Activated CD4-positive, alpha-beta T cell treated with anti-CD3 and anti-CD28 coated beads, Interleukin-2, amount 50 U/mL, for 24 hours (primary cell): ENCODE data around the gene MAP2K5.

ENCODE experiments used
- DNase-seq, 2 donors: peaks; one replicate each; pipeline ENCODE4 v3.0.0-alpha.2; 2020; ENCODE audit warnings: low read depth in 1 of 2, low spot score in 1 of 2

Gene MAP2K5

DNA sequence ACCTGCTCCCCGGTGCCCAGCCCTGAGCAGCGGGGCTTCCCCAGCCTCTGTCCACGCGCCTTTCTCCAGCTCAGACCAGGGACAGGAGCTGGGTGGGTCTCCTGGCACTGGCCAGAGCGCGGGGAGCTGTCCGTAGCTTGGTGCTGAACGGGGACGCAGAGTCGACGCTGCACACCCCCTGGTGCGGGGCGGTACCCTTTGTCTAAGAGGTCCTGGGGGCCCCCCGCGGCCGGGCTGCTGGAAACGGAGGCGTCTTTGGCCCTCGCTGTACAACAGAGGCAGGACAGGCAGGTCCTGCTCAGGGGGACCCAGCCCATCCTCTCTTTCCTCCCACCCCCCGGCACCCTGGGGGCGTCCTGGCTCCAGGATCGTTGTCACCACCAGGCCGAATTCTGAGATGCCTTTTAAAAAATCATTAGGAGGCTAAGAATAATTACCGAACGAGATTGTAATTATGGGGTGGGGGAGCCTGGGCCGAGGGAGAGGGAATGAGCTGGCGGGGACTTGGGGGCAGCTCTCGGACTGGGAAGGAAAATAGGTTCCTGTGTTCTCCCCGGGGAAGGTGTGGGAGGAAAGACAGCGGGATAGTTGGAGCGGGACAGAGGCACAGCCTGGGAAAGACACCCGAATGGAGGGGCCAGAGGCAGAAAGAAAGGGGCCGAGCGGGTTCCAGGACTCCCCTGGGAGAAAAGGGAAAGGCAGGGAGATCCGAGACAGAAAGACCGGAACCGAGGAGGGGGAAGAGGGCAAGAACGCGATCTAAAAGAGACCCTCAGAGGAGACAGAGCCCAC, 278.7 kb downstream of the MAP2K5 start:
- DNase-seq, result no peak

DNA sequence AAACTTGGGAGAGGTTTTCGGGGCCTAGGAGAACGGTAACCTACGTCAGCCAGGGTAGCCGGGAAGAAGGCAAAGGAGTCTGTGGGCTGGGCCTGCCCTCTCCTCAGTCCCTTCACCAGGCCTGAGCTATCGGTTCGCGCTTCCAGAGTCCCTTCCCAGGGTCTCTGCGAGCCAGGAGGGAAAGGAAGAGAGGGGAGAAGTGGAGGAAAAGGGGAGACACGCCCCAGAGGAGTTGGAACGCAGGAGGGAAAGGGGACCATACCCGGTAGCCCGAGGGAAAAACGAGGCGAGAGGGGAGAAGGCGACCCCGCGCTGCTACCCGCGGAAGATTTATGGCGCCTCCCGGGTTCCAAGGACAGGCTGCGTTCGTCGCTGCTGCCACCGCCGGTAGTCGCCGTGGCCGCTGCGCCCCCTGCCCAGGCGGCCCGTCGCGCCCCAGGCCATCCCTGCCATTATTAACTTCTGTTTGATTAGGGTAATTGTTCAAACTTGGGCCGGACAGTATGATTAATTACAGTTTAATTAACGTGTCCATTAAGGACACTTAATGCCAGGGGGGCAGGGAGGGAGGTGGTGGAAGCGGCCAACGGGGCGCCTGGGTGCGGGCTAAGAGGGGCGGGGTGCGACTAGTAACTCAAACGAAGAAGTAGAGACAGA, 279.4 kb downstream of the MAP2K5 start:
- DNase-seq, result no peak

DNA sequence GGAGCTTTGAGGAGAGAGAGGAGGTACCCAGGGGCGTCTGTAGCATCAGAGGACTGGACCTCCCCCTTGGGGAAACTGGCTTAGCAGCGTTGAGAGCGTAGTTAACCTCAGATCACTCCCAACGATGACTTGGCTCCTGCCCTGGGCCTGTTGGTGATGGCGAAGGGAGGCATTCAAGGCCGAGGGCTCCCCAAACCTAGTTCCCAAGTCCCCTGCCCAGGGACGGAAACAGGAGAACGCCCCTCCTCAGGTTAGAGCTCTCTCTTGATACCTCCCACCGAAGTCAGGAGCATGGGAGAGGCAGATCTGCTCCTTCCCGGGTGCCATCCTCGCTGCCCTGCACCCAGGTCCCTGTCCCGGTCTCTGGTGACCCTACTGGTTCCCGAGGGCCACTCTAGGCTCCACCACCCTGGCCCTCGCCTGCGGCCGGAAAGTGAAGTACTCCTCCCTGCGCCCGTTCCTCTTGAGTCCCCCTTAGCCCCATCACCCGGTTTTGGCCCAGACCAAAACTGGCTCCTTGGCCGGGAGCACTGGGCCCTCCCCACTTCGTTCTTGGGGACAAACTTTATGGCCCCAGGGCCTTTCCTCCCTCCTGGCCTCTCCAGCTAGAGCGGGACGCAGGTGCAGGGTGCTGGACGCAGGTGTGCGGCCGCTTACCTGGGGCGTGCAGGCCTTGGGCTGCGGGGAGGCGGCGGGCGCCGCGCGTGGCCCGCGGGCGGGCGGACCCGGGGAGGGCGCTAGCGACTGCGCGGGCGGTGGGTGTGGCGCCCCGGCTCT, 280.2 kb downstream of the MAP2K5 start:
- DNase-seq, result no peak

DNA sequence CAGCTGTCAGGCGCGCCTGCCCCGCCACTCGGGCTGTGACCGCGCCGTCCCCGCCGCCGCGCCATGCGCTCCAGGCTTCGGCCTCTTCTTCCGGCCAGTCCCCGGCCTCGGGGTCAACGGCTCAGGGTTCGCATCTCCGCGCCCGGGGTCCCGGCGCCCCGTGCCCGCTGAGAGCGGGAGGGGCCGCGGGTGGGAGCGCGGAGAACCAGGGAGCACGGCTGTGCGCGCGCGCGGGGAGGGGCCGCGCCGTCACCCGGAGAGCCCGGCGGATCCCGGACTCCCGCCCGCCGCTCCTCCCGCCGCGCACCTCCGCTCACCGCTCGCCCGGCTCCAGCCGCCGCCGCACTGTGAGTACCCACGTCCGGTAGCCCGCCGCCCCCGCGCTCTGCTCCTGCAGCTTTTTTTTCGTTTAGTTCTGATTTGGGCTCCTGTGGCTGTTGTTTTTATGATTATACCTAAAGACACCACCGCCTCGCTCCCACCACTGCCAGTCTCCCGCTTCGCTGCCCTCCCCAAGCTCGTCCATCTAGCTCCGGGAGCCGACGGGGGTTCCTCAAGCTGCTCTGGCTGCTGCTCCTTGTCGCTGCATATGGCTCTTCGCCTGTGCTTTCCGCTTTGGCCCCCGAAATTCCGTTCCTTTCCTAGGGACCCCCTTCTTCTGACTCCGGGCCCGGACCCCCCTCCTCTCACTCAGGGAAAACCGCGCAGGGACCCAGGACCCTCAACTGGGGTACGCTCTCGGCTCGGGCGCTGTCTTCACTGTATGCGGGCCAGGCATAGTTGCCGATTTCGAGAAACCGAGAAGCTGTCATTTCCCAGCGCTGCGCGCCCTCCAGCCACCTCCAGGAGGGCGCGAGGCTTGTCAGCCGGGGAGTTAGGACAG, 281.1 kb downstream of the MAP2K5 start:
- no peak for DNase-seq

DNA sequence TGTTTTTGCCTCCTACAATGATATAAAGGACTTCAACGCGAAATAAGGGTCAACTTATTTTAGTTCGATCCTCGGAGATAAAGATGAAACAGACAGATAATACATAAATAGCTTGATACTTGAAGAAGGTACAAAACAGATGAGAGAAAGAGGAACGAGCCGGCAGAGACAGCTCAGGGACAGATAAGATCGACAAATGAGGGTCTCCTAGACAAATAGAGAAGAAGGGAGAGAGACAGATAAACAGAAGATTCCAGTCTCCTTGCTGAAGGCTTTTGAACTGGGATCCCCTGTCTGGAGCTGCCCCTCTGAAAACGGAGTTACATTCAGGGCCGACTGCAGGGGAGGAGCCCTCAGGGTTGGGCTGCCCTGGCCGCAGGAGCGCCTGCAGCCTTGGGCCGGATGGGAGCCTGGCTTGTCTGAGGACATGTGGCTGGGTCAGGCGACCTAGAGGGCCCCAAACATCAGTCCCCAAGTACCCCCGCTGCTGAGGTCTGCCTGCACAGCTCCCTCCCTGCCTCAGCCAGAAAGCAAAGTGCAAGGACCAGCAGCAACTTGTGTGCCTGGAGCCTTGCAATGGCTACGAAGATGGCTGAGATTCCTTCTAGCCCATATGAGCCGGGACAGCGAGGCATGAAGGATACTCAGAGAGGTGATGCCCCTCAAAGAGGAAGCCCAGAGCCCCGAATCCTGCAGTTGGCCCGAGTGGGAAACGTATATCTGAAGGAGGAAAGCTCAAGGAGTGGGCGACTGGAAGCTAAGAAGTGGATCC, 281.9 kb downstream of the MAP2K5 start:
- no peak for DNase-seq

DNA sequence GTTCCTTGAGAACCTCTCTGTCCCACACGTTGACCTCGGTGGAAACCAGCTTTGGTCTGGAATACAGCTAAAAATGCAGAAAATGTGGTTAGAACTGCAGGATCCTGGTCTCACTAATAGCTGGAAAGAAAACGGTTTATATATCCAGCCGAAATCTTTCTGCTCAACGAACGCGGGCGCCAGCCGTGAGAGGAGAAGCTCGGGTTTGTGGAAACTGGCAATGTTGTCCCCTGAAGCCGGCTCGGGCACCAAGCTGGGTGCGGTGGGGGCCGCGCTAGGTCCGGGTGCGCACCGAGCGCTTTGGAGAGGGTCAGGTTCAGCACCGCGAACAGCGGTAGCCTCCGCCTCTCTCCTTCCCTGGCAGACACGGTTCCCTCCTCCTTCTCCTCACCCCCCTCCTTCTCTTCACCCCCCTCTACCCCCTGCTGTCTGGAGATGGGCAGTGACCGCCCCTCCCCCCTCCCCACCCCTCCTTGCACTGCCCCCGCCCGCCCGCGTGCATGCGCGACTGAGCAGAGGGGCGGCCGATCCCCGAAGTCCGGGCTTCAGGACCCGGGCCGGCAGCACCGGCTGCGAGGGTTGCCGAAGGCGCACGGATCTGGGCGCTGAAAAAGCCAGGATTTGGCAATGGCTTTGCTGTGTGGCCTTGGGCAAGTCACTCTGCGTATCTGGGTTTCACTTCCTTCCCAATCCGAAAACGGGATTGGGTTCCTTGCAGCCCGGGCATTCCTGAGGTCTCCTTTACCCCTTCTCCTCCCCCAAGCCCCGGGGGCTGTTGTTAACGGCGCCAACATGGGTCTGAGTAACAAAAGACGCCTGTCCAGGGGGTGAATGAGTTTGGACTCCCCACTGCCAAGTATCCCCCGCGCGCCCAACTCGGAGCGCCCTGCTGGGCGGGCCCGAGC, 282.7 kb downstream of the MAP2K5 start, which contains the start of gene SKOR1:
Gene SKOR1, plus strand, starts transcription at position 534 of the 905 bp plus-strand sequence. Its CDS starts 94 bp downstream, at position 628.
- DNase-seq, result no peak

DNA sequence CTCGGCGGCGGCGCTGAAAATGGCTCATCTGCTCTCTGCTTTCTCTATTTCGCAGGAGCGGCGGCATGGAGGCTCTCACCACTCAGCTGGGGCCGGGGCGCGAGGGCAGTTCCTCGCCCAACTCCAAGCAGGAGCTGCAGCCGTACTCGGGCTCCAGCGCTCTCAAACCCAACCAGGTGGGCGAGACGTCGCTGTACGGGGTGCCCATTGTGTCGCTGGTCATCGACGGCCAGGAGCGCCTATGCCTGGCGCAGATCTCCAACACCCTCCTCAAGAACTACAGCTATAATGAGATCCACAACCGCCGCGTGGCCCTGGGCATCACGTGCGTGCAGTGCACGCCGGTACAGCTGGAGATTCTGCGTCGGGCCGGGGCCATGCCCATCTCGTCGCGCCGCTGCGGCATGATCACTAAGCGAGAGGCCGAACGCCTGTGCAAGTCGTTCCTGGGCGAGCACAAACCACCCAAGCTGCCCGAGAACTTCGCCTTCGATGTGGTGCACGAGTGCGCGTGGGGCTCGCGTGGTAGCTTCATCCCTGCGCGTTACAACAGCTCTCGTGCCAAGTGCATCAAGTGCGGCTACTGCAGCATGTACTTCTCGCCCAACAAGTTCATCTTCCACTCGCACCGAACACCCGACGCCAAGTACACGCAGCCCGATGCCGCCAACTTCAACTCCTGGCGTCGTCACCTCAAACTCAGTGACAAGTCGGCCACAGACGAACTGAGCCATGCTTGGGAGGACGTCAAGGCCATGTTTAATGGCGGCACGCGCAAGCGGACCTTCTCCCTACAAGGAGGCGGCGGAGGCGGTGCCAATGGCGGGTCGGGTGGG, 283.6 kb downstream of the MAP2K5 start:
- no peak for DNase-seq

DNA sequence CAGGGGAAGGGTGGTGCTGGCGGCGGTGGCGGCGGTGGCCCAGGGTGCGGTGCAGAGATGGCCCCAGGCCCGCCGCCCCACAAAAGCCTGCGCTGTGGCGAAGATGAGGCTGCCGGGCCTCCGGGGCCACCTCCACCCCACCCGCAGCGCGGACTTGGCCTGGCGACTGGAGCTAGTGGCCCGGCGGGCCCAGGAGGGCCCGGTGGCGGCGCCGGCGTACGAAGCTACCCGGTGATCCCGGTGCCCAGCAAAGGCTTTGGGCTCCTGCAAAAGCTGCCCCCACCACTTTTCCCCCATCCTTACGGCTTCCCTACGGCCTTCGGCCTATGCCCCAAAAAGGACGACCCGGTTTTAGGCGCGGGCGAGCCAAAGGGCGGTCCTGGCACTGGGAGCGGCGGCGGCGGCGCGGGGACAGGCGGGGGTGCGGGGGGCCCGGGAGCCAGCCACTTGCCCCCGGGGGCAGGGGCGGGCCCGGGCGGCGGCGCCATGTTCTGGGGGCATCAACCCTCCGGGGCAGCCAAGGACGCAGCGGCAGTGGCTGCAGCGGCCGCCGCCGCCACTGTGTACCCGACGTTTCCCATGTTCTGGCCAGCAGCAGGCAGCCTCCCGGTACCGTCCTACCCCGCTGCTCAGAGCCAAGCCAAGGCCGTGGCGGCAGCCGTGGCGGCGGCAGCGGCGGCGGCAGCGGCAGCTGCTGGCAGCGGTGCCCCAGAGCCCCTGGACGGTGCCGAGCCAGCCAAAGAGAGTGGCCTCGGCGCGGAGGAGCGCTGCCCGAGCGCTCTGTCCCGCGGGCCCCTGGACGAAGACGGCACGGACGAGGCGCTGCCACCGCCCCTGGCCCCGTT, 284.4 kb downstream of the MAP2K5 start:
- no peak for DNase-seq

DNA sequence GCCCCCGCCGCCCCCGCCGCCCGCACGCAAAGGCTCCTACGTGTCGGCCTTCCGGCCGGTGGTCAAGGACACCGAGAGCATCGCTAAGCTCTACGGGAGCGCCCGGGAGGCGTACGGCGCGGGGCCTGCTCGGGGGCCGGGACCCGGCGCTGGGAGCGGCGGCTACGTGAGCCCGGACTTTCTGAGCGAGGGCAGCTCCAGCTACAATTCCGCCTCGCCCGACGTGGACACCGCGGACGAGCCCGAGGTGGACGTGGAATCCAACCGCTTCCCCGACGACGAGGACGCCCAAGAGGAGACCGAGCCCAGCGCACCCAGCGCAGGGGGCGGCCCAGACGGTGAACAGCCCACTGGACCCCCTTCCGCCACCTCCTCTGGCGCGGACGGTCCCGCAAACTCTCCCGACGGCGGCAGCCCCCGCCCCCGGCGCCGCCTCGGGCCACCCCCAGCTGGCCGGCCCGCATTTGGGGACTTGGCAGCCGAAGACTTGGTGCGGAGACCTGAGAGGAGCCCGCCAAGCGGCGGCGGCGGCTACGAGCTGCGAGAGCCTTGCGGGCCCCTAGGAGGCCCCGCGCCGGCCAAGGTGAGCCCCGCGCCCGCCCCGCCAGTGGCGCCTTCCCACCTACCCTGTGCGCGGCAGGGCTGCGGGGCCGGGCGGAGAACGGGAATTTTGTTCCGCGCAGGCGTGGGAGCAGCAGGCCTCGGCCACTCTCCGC, 285.2 kb downstream of the MAP2K5 start:
- no peak for DNase-seq

DNA sequence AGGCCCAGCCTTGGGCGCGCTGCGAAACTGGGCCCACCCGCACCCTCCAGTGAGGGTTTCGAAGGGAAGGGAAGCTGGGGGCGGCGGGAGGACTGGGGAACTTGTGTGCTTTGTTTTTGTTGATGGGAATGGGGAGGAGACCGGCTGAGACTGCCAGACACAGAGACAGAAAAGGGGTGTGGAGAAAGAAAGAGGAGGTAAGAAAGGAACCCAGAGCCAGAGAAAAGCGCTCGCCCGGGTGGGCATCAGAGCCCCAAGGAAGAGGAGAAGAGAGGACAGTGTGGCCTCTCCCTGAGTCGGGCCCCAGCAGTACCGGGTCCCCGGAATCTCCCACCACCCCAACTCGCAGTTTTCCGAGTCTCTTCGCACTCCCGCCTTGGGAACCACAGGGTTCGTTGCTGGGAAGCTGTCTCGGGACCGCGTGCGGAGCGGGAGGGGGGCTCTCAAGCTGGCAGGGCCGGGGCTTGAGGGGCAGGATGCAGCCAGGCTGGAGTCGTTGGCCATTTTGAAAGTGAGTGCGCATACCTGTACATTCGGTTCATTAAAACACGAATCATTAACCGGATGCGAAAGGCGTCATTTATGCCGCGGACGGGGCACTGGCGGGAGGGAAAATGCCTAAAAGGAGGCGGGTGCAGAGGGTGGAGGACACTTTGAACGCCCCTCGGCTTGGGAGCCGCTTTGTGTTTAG, 285.9 kb downstream of the MAP2K5 start:
- no peak for DNase-seq

DNA sequence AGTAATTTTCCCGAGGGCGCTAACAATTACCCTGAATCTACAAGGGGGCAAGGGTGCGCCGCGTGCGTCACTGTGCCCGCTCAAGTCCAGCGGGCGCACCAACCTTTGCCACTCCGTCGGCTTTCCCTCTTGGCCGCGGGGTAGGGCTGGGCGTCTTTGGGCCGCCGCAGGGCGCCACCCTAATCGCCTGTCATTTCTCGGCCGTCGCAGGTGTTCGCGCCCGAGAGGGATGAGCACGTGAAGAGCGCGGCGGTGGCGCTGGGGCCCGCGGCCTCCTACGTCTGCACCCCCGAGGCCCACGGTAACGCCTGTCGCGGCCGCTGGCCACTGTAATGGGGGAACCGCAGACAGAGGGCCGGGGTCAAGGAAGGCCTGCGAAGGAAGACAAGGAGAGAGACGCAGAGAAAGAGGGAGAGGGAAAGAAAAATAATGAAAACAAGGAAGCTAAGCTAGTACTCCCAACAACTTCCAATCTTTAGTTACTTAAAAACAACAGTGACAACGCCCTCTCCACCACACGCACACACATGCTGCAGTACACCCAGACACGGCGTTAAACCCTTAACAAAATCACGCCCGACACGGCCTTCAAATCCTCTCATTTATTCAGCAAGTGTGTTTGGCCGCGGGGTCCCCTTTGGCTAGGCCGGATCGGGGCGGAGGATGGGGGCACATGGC, 286.6 kb downstream of the MAP2K5 start:
- no peak for DNase-seq

DNA sequence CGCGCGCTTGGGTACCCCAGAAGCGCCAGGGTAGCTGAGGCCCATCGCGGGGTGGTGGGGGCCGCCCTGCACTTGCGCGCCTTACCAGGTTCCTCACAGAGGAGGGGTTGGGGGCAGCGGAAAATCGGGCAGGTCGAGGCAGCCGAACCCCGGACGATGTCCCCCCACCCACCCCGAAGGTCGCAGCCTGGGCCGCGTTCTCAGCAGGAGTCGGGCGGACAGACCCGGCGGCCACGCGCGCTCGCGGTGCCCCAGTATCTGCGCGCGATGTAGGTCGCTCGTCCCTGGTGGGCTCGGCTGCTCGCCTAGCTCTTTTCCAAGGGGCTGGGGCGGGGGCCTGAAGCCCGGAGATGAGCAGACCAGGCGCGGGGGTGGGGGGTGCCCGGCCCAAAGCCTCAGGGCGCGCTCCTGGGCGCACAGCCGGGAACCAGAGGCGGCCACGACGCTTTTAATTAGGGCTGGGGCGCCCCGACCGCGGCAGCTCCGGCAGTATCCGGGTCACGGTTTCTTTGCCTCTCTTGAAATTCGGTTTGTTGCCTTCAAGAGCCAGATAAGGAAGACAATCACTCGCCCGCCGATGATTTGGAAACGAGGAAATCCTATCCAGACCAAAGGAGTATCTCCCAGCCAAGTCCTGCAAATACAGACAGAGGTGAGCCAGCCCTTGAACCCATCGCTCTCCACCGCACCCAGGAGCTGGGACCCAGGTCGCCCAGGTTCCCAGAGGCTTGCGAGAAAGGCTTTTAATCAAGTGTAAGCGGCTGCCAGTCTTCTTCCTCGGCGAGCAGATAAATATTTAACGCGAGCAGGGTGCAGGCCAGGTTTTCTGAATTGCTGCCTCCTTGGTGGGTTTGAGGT, 287.4 kb downstream of the MAP2K5 start:
- no peak for DNase-seq

DNA sequence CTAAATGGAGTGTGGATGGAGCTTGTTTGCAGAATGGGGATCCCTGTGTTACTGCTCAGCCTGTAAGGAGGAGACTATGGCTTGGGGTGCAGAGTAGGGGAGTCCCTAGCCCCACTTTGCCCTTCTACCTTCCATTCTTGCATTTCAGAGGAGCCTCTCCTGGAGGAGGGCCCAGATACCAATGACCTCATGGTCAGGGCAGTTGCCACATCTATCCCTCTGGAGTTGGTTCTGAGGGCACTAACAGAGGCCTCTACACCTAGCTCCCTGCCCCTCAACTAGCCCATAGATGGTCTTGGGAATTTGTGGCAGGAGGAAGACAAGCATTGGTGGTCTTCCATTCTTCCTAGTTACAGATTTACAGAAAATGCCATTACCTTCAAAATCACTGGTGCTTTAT, 288.9 kb downstream of the MAP2K5 start:
- DNase-seq, result no peak

DNA sequence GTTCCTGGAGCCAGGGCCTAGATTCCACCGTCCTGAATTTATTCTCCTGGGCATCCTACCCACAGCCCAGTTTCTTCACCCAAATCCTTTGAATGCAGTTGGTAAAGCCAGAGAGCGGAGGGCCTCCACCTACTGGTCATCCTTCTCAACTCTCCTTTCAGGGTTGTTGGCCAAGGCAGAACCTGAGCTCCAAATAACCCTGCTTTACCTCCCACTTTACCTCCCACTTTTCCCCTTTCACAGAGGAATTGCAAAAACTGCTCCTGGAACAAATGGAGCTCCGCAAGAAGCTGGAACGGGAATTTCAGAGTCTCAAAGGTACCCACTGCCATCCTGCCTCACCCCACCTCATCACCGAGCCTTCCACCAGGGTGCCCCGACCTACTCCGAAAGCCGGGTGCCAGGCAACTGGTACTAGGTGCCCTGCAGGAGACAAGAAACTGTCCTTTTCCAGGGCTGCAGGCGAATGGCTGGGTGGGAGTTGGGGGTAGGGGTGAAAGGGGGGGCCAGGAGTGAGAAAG, 289.6 kb downstream of the MAP2K5 start:
- no peak for DNase-seq
